Urothelium cell line (cell line): Measurements from ENCODE around the gene ZNF316.

Source experiments
- DNase-seq: peaks from one replicate; pipeline ENCODE4 v3.0.0; 2011; ENCODE audit warnings: low spot score, mixed read lengths
- FAIRE-seq: peaks from 2 replicates; lab custom pipeline; 2011; peaks lifted over from hg19 to GRCh38; lab: Jason Lieb, UNC

The ZNF316 gene

GRCh38 chr7:6636741-6637543 lies at the start of gene ZNF316:
ZNF316 (plus strand) TSS chr7:6637318; CDS start chr7:6642410, 5,092 bp downstream.
- DNase-seq (peak; percentile 97), FAIRE-seq (peak; percentile 94)

- FAIRE-seq (no peak), DNase-seq (no peak)
Observed at GRCh38 chr7:6588566-6588965, 48.6 kb upstream of the ZNF316 start.

- DNase-seq (no peak), FAIRE-seq (no peak)
Observed at GRCh38 chr7:6589151-6589828, 47.8 kb upstream of the ZNF316 start.

- DNase-seq (peak; percentile 99), FAIRE-seq (peak; percentile 98)
Observed at GRCh38 chr7:6589829-6590644, 47.1 kb upstream of the ZNF316 start, which contains the start of gene INTS15. INTS15 (plus strand) TSS chr7:6590021; CDS start chr7:6590284, 263 bp downstream.

GRCh38 chr7:6590645-6591110 lies 46.4 kb upstream of the ZNF316 start:
- DNase-seq (no peak), FAIRE-seq (peak; percentile 72)

- no peak for FAIRE-seq
- no peak for DNase-seq
Observed at GRCh38 chr7:6600093-6600492, 37.0 kb upstream of the ZNF316 start.

- DNase-seq = no peak
- no peak for FAIRE-seq
Observed at GRCh38 chr7:6604458-6604857, 32.7 kb upstream of the ZNF316 start.

- no peak for FAIRE-seq
- no peak for DNase-seq
Observed at GRCh38 chr7:6606866-6607583, 30.1 kb upstream of the ZNF316 start.

GRCh38 chr7:6607651-6608051 lies 29.5 kb upstream of the ZNF316 start:
- DNase-seq (no peak), FAIRE-seq (no peak)

- peak; percentile 90 for FAIRE-seq
- no peak for DNase-seq
Observed at GRCh38 chr7:6608081-6608480, 29.0 kb upstream of the ZNF316 start.

- FAIRE-seq (no peak), DNase-seq (no peak)
Observed at GRCh38 chr7:6608794-6609193, 28.3 kb upstream of the ZNF316 start.

GRCh38 chr7:6612819-6613218 lies 24.3 kb upstream of the ZNF316 start:
- FAIRE-seq (peak; percentile 84), DNase-seq (no peak)

GRCh38 chr7:6613706-6614105 lies 23.4 kb upstream of the ZNF316 start:
- FAIRE-seq = peak; percentile 95

GRCh38 chr7:6614953-6615722 lies 22.0 kb upstream of the ZNF316 start, which contains the start of gene ZNF853:
ZNF853 (plus strand) TSS chr7:6615610; CDS start chr7:6616175, 565 bp downstream.
- FAIRE-seq (peak; percentile 98), DNase-seq (peak; percentile 75)

More at GRCh38 chr7:6613706-6614105, 23.4 kb upstream of the ZNF316 start:
- DNase-seq = no peak

- peak; percentile 80 for DNase-seq
Observed at GRCh38 chr7:6615723-6616555, 21.2 kb upstream of the ZNF316 start.

GRCh38 chr7:6616854-6617643 lies 20.1 kb upstream of the ZNF316 start:
- FAIRE-seq (peak; percentile 82), DNase-seq (no peak)

More at GRCh38 chr7:6615723-6616555, 21.2 kb upstream of the ZNF316 start:
- FAIRE-seq = peak; percentile 99

GRCh38 chr7:6618621-6619020 lies 18.5 kb upstream of the ZNF316 start:
- FAIRE-seq = peak; percentile 59

GRCh38 chr7:6619961-6620360 lies 17.2 kb upstream of the ZNF316 start:
- DNase-seq (no peak), FAIRE-seq (no peak)

More at GRCh38 chr7:6618621-6619020, 18.5 kb upstream of the ZNF316 start:
- DNase-seq = no peak
